Fibroblast of lung (primary cell): Measurements from ENCODE around the gene KCTD16. TPM values are rescaled to one million over a fixed set of nuclear protein-coding genes. Genes with fewer than 3 reads are reported as not detected.

Experiments used
- DNase-seq, 2 donors: peaks; one replicate each; pipeline versions ENCODE4 v3.0.0 to v3.0.0-alpha.2; 2010; ENCODE audit warnings: low read depth in 2 of 2
- H2AFZ ChIP-seq: 2 replicates; pipeline ENCODE4 v1.5.1; 2012; ENCODE audit warnings: low read length, control low read depth, inconsistent platforms
- H3K27ac ChIP-seq: 2 replicates; pipeline ENCODE4 v1.5.1; 2011; ENCODE audit warnings: low read length, control low read depth; ENCODE audit not compliant: insufficient read depth
- H3K27me3 ChIP-seq: 2 replicates; pipeline ENCODE4 v1.5.1; 2011; ENCODE audit warnings: mild to moderate bottlenecking, low read length; ENCODE audit not compliant: control insufficient read depth, insufficient read depth
- H3K36me3 ChIP-seq: 2 replicates; pipeline ENCODE4 v1.5.1; 2011; ENCODE audit warnings: low read length; ENCODE audit not compliant: control insufficient read depth, insufficient read depth
- H3K4me1 ChIP-seq: 2 replicates; pipeline ENCODE4 v1.5.1; 2011; ENCODE audit warnings: low read length; ENCODE audit not compliant: control insufficient read depth, insufficient read depth; ENCODE audit errors: extremely low read depth
- H3K4me2 ChIP-seq: 2 replicates; pipeline ENCODE4 v1.5.1; 2011; ENCODE audit warnings: low read length, control low read depth; ENCODE audit not compliant: insufficient read depth; ENCODE audit errors: extremely low read depth
- H3K4me3 ChIP-seq, 4 experiments: fragments of 200-600 bp in 1 of 4; sonication (generic) in 1 of 4; replicated peaks in 1 of 4; 2 replicates each; pipeline ENCODE4 v1.5.1; 2011 to 2016; ENCODE audit warnings: low read length in 4 of 4, low read depth in 3 of 4, mild to moderate bottlenecking in 3 of 4, control low read depth in 2 of 4, inconsistent platforms in 1 of 4, mixed read lengths in 1 of 4; ENCODE audit not compliant: insufficient read depth in 1 of 4; ENCODE audit errors: control extremely low read depth in 1 of 4
- H3K79me2 ChIP-seq: 2 replicates; pipeline ENCODE4 v1.5.1; 2012; ENCODE audit warnings: mild to moderate bottlenecking, low read length, inconsistent platforms; ENCODE audit not compliant: control insufficient read depth, insufficient read depth
- H3K9ac ChIP-seq: 2 replicates; pipeline ENCODE4 v1.5.1; 2011; ENCODE audit warnings: mild to moderate bottlenecking, low read length, control low read depth; ENCODE audit not compliant: insufficient read depth
- H3K9me3 ChIP-seq: 2 replicates; pipeline ENCODE4 v1.5.1; 2012; ENCODE audit warnings: low read depth, low read length; ENCODE audit not compliant: control insufficient read depth, insufficient read depth
- H4K20me1 ChIP-seq: 2 replicates; pipeline ENCODE4 v1.5.1; 2011; ENCODE audit warnings: low read length; ENCODE audit not compliant: control insufficient read depth, insufficient read depth; ENCODE audit errors: extremely low read depth
- EZH2 ChIP-seq: IDR thresholded peaks from 2 replicates; pipeline ENCODE4 v1.5.1; 2012; ENCODE audit warnings: low read length, control low read depth, mild to moderate bottlenecking; ENCODE audit errors: missing control alignments
- polyA plus RNA-seq, 2 donors: library from polyadenylated mRNA; depleted of rRNA in 1 of 2; stranded (reverse) in 1 of 2; unstranded in 1 of 2; fragments of >200 nt; gene quantifications; 2 replicates each; pipeline ENCODE4 v1.2.1, GENCODE V29; 2011 to 2012; ENCODE audit warnings: missing spikeins in 1 of 2
- total RNA-seq: library from RNA; depleted of rRNA; stranded (reverse); fragments of >200 nt; gene quantifications from 2 replicates; pipeline ENCODE4 v1.2.1, GENCODE V29; 2014
- TF ChIP-seq, protein P1 (sequence below), 2 donors: IDR thresholded peaks in 1 of 2; conservative IDR thresholded peaks in 1 of 2; 1 replicate in 1 of 2; 2 replicates in 1 of 2; pipeline ENCODE4 v1.5.1; 2011 to 2012; ENCODE audit warnings: low read length in 2 of 2, control low read depth in 1 of 2, inconsistent platforms in 1 of 2, low read depth in 1 of 2, mild to moderate bottlenecking in 1 of 2

Gene KCTD16
- total and polyA plus RNA-seq, 2 donors (not counting 1 experiment from before 2014, with no cell fraction given) = 0.32 to 1.2 TPM

DNA sequence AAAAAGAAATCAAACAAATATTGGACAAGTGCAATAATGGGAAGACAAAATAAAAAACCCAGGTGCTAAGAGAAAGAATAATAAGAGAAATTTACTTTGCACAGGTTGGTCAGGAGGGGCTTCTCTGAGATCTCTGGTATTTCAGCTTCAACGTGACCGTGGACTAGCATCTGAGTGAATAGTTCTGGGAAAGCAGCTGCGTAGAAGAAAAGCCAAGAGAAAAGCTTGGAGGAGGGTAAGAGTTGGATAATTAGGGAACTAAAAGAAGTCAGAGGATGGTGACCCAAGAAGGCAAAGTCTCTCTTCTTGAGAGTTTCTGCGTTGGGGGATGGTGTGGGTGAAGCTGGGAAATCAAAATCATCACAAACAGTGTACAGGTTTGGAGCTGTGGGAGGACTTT lies 41.8 kb upstream of the KCTD16 start:
- Histone ChIP-seq H3K4me3 (no peak overlapping the region), H4K20me1 (no peaks in the 10 kb centered on the region), H3K4me1 (peaks cover 3% of the 10 kb centered on the region), H3K27ac (no peak overlapping the region), H3K36me3 (no peaks in the 10 kb centered on the region), H3K9me3 (no peaks in the 10 kb centered on the region), H2AFZ (no peak overlapping the region), H3K79me2 (no peaks in the 10 kb centered on the region), H3K4me2 (no peak overlapping the region), H3K9ac (no peak overlapping the region), H3K27me3 (no peaks in the 10 kb centered on the region)
- TF ChIP-seq EZH2 = no peak
- TF ChIP-seq, protein P1, sequence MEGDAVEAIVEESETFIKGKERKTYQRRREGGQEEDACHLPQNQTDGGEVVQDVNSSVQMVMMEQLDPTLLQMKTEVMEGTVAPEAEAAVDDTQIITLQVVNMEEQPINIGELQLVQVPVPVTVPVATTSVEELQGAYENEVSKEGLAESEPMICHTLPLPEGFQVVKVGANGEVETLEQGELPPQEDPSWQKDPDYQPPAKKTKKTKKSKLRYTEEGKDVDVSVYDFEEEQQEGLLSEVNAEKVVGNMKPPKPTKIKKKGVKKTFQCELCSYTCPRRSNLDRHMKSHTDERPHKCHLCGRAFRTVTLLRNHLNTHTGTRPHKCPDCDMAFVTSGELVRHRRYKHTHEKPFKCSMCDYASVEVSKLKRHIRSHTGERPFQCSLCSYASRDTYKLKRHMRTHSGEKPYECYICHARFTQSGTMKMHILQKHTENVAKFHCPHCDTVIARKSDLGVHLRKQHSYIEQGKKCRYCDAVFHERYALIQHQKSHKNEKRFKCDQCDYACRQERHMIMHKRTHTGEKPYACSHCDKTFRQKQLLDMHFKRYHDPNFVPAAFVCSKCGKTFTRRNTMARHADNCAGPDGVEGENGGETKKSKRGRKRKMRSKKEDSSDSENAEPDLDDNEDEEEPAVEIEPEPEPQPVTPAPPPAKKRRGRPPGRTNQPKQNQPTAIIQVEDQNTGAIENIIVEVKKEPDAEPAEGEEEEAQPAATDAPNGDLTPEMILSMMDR (conservative IDR thresholded peaks at IDR 0.05 in 1 of 2, IDR thresholded peaks at IDR 0.05 in 1 of 2; ENCODE audit: low read depth in 1 of 2, low read length in 2 of 2) = no peak
- DNase-seq = no peak

DNA sequence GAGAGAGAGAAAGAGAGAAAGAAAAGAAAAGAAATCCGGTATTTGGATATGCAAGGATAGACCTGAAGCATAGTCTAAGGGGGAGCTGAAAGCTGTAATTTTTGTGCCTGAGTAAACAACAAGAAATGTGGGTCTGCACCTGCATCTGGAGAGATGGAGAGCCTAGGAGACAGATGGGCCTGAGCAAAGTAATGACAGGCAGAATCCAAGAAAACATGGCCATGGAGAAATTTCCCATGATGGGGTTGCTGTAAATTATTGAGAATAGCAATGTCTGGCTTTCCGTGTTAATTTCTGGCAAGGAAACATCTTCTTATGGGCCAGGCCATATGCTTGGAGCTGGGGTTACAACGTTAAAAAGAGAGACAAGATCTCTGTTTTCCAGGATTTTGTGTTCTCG lies 40.4 kb upstream of the KCTD16 start:
- no peaks in the 10 kb centered on the region for H3K79me2 ChIP-seq
- TF ChIP-seq EZH2 = no peak
- TF ChIP-seq, protein P1 (conservative IDR thresholded peaks at IDR 0.05 in 1 of 2, IDR thresholded peaks at IDR 0.05 in 1 of 2; ENCODE audit: low read depth in 1 of 2, low read length in 2 of 2) = no peak
- no peaks in the 10 kb centered on the region for H3K9me3 ChIP-seq
- no peak overlapping the region for H2AFZ ChIP-seq
- no peak overlapping the region for H3K9ac ChIP-seq
- no peak overlapping the region for H3K27ac ChIP-seq
- no peak overlapping the region for H3K4me3 ChIP-seq
- H3K27me3 ChIP-seq = no peaks in the 10 kb centered on the region
- no peaks in the 10 kb centered on the region for H3K36me3 ChIP-seq
- no peak for DNase-seq
- H3K4me2 ChIP-seq = no peak overlapping the region
- H3K4me1 ChIP-seq = peaks cover 2% of the 10 kb centered on the region
- no peaks in the 10 kb centered on the region for H4K20me1 ChIP-seq

DNA sequence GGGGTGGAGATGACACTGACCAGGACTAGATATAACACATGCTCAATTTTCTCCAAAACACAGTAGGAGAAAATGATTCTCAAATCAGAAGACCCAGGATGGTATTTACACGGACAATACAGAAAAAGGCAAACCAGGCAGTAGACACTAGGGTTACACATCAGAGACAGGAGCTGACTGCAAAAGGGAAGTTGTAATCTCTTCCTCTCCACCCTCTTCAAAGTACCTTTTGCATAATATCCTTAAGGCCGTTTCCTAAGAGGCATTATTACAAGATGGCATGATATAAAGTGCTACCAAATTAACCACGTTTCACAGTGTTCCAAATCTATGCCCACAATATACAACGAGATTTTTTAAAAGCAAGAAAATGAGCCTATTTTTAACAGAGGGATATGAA lies 39.4 kb upstream of the KCTD16 start:
- no peak for TF ChIP-seq EZH2
- TF ChIP-seq, protein P1 (conservative IDR thresholded peaks at IDR 0.05 in 1 of 2, IDR thresholded peaks at IDR 0.05 in 1 of 2; ENCODE audit: low read depth in 1 of 2, low read length in 2 of 2) = no peak
- no peak overlapping the region for H2AFZ ChIP-seq
- H3K36me3 ChIP-seq = no peaks in the 10 kb centered on the region
- no peaks in the 10 kb centered on the region for H3K4me1 ChIP-seq
- no peak overlapping the region for H3K9ac ChIP-seq
- no peak overlapping the region for H3K27ac ChIP-seq
- H3K9me3 ChIP-seq = no peaks in the 10 kb centered on the region
- DNase-seq = no peak
- no peak overlapping the region for H3K4me2 ChIP-seq
- H3K79me2 ChIP-seq = no peaks in the 10 kb centered on the region
- H3K4me3 ChIP-seq = no peak overlapping the region
- no peaks in the 10 kb centered on the region for H4K20me1 ChIP-seq
- H3K27me3 ChIP-seq = no peaks in the 10 kb centered on the region
